Osteoblast (primary cell): ENCODE results near the gene SWAP70. TPM values are rescaled to one million over a fixed set of nuclear protein-coding genes. Genes with fewer than 3 reads are reported as not detected.

ENCODE experiments used
- DNase-seq: peaks from one replicate; pipeline ENCODE4 v3.0.0; 2011; ENCODE audit warnings: low spot score, mixed read lengths; ENCODE audit not compliant: insufficient read length; ENCODE audit errors: missing footprints
- H2AFZ ChIP-seq: 2 replicates; pipeline ENCODE4 v1.6.0; 2011; ENCODE audit warnings: mild to moderate bottlenecking, low read length
- H3K27ac ChIP-seq: 2 replicates; pipeline ENCODE4 v1.5.1; 2011; ENCODE audit warnings: mild to moderate bottlenecking, low read depth, low read length, moderate library complexity
- H3K27me3 ChIP-seq: 2 replicates; pipeline ENCODE4 v1.6.0; 2012; ENCODE audit warnings: mild to moderate bottlenecking, control low read depth, inconsistent platforms, low read length, moderate library complexity; ENCODE audit not compliant: insufficient read depth
- H3K36me3 ChIP-seq: 2 replicates; pipeline ENCODE4 v1.5.1; 2011; ENCODE audit warnings: mild to moderate bottlenecking, low read length, control low read depth, moderate library complexity; ENCODE audit not compliant: insufficient read depth
- H3K4me1 ChIP-seq: 2 replicates; pipeline ENCODE4 v1.5.1; 2011; ENCODE audit warnings: mild to moderate bottlenecking, low read length, control low read depth, moderate library complexity; ENCODE audit not compliant: insufficient read depth
- H3K4me2 ChIP-seq: 2 replicates; pipeline ENCODE4 v1.6.0; 2011; ENCODE audit warnings: mild to moderate bottlenecking, low read length; ENCODE audit not compliant: insufficient read depth
- H3K4me3 ChIP-seq: fragments of 200-600 bp; sonication (generic); 3 replicates; pipeline ENCODE4 v1.5.1; 2012; ENCODE audit warnings: mild to moderate bottlenecking, low read length, inconsistent platforms; ENCODE audit not compliant: insufficient read depth
- H3K79me2 ChIP-seq: 2 replicates; pipeline ENCODE4 v1.6.0; 2012; ENCODE audit warnings: mild to moderate bottlenecking, low read length, control low read depth, inconsistent platforms; ENCODE audit not compliant: insufficient read depth
- H3K9me3 ChIP-seq: 2 replicates; pipeline ENCODE4 v1.5.1; 2011; ENCODE audit warnings: low read depth, low read length, control low read depth
- H4K20me1 ChIP-seq: 2 replicates; pipeline ENCODE4 v1.6.0; 2012; ENCODE audit warnings: mild to moderate bottlenecking, low read length, control low read depth; ENCODE audit not compliant: insufficient read depth
- CTCF ChIP-seq: IDR thresholded peaks from 2 replicates; pipeline ENCODE4 v1.5.1; 2011; ENCODE audit warnings: mild to moderate bottlenecking, low read depth, low read length, moderate library complexity; ENCODE audit errors: extremely low read depth
- total RNA-seq: library from RNA; depleted of rRNA; stranded (reverse); fragments of >200 nt; gene quantifications from 2 replicates; pipeline ENCODE4 v1.2.3, GENCODE V29; 2012

SWAP70 gene
- total RNA-seq, 1 donor = 62.2 TPM

- no peak for DNase-seq
- Histone ChIP-seq H3K4me2 (no peak overlapping the region), H3K36me3 (peaks cover 4% of the 10 kb centered on the region), H2AFZ (no peak overlapping the region), H3K4me1 (peaks cover 28% of the 10 kb centered on the region), H3K27ac (no peak overlapping the region), H3K4me3 (no peak overlapping the region), H3K79me2 (no peaks in the 10 kb centered on the region), H4K20me1 (no peaks in the 10 kb centered on the region), H3K27me3 (no peaks in the 10 kb centered on the region), H3K9me3 (no peaks in the 10 kb centered on the region)
- TF ChIP-seq CTCF = no peak
These were observed 133.0 kb downstream of the SWAP70 start for GRCh38 chr11:9796854-9797253.

GRCh38 chr11:9797300-9797699, 133.4 kb downstream of the SWAP70 start:
- Histone ChIP-seq H3K4me1 (peaks cover 32% of the 10 kb centered on the region), H3K27ac (no peak overlapping the region)

DNA sequence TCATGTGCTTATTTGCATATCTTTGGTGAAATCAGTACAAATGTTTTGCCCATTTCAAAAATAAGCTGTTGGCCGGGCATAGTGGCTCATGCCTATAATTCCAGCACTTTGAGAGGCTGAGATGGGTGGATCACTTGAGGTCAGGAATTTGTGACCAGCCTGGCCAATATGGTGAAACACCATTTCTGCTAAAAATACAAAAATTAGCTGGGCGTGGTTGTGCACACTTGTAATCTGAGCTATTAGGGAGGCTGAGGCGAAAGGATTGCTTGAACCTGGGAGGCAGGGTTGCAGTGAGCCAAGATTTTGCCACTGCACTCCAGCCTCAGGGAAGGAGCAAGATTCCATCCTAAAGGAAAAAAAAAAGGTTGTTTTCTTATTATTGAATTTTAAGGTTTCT, 136.0 kb downstream of the SWAP70 start:
- Histone ChIP-seq H3K9me3 (no peaks in the 10 kb centered on the region), H3K27ac (peak overlapping the region; percentile 34), H3K79me2 (no peaks in the 10 kb centered on the region), H3K36me3 (peaks cover 4% of the 10 kb centered on the region), H2AFZ (no peak overlapping the region), H3K4me3 (no peak overlapping the region), H3K27me3 (no peaks in the 10 kb centered on the region), H3K4me1 (peaks cover 55% of the 10 kb centered on the region), H4K20me1 (no peaks in the 10 kb centered on the region), H3K4me2 (peak overlapping the region; percentile 13)
- DNase-seq = no peak
- TF ChIP-seq CTCF = no peak

More at GRCh38 chr11:9797300-9797699, 133.4 kb downstream of the SWAP70 start:
- DNase-seq = no peak
- Histone ChIP-seq H3K27me3 (no peaks in the 10 kb centered on the region), H3K9me3 (no peaks in the 10 kb centered on the region), H3K4me2 (no peak overlapping the region), H3K4me3 (no peak overlapping the region), H3K79me2 (no peaks in the 10 kb centered on the region), H4K20me1 (no peaks in the 10 kb centered on the region), H2AFZ (no peak overlapping the region), H3K36me3 (peaks cover 4% of the 10 kb centered on the region)
- no peak for TF ChIP-seq CTCF

GRCh38 chr11:9802291-9802861, 138.5 kb downstream of the SWAP70 start:
- no peak for DNase-seq
- TF ChIP-seq CTCF = no peak
- no peaks in the 10 kb centered on the region for H4K20me1 ChIP-seq
- H3K27ac ChIP-seq = peak overlapping the region; percentile 90
- H3K36me3 ChIP-seq = peaks cover 10% of the 10 kb centered on the region
- no peaks in the 10 kb centered on the region for H3K27me3 ChIP-seq
- H3K4me2 ChIP-seq = no peak overlapping the region
- no peaks in the 10 kb centered on the region for H3K9me3 ChIP-seq
- H3K4me3 ChIP-seq = no peak overlapping the region
- H2AFZ ChIP-seq = no peak overlapping the region
- peaks cover 49% of the 10 kb centered on the region for H3K4me1 ChIP-seq
- no peaks in the 10 kb centered on the region for H3K79me2 ChIP-seq

Other genes starting within 250 kb of the SWAP70 start
- gene ZNF143, start 203.1 kb upstream of the SWAP70 start, total RNA-seq = 23.3 and 26.4 TPM in 2 replicates
- gene WEE1, start 90.4 kb upstream of the SWAP70 start, total RNA-seq = 28.3 and 32.2 TPM in 2 replicates